Endothelial cell of umbilical vein (primary cell): ENCODE results near the gene SHISA8. TPM values are rescaled to one million over a fixed set of nuclear protein-coding genes. Genes with fewer than 3 reads are reported as not detected.

Experiments used
- BruUV-seq: library from RNA; stranded (reverse); fragments of 400-500 nt; replicated peaks from 2 replicates; lab custom pipeline; 2021; lab: Mats Ljungman, UMichigan
- CTCF ChIA-PET: fragments of 300-600, 350-600 bp; sonication (Branson Sonifier 250); formaldehyde crosslinking; loops from one replicate; lab custom pipeline; 2021; ENCODE audit warnings: antibody characterized with exemption, inconsistent platforms; lab: Charles Lee
- POLR2A ChIA-PET: fragments of 300-600, 350-600 bp; sonication (Branson Sonifier 250); formaldehyde crosslinking; loops from one replicate; lab custom pipeline; 2021; ENCODE audit warnings: antibody characterized with exemption, inconsistent platforms; lab: Charles Lee
- DNase-seq: peaks from one replicate; pipeline ENCODE4 v3.0.0-alpha.2; 2011; ENCODE audit warnings: low read depth, low spot score
- FAIRE-seq: peaks from 2 replicates; lab custom pipeline; 2011; peaks lifted over from hg19 to GRCh38; lab: Jason Lieb, UNC
- H2AFZ ChIP-seq: 2 replicates; pipeline ENCODE4 v1.6.0; 2012; ENCODE audit warnings: low read depth, low read length, control low read depth, inconsistent platforms
- H3K27ac ChIP-seq: 2 replicates; pipeline ENCODE4 v1.5.1; 2011; ENCODE audit warnings: low read depth, mild to moderate bottlenecking, control low read depth, low read length, moderate library complexity; ENCODE audit not compliant: insufficient read depth
- H3K27me3 ChIP-seq, 2 experiments: 2 replicates each; pipeline versions ENCODE4 v1.6.0 to v1.6.1; 2011; ENCODE audit warnings: low read length in 2 of 2, mixed read lengths in 1 of 2; ENCODE audit not compliant: control insufficient read depth in 2 of 2, insufficient read depth in 2 of 2
- H3K36me3 ChIP-seq, 2 experiments: 2 replicates in 1 of 2; 3 replicates in 1 of 2; pipeline ENCODE4 v1.5.1; 2011; ENCODE audit warnings: low read length in 2 of 2, mild to moderate bottlenecking in 1 of 2, moderate library complexity in 1 of 2; ENCODE audit not compliant: control insufficient read depth in 2 of 2, insufficient read depth in 2 of 2; ENCODE audit errors: extremely low read depth in 1 of 2
- H3K4me1 ChIP-seq: 3 replicates; pipeline ENCODE4 v1.5.1; 2011; ENCODE audit warnings: mild to moderate bottlenecking, low read length; ENCODE audit not compliant: control insufficient read depth, insufficient read depth; ENCODE audit errors: extremely low read depth
- H3K4me2 ChIP-seq: 2 replicates; pipeline ENCODE4 v1.6.1; 2011; ENCODE audit warnings: low read length, control low read depth, mixed read lengths; ENCODE audit not compliant: insufficient read depth
- H3K4me3 ChIP-seq, 3 experiments: fragments of 200-600 bp in 1 of 3; sonication (generic), shearing (Covaris generic) in 1 of 3; replicated peaks in 1 of 3; 2 replicates each; pipeline ENCODE4 v1.5.1; 2011 to 2016; ENCODE audit warnings: control low read depth in 3 of 3, low read length in 3 of 3, mild to moderate bottlenecking in 2 of 3, inconsistent platforms in 1 of 3, low read depth in 1 of 3, moderate library complexity in 1 of 3; ENCODE audit not compliant: insufficient read depth in 1 of 3
- H3K79me2 ChIP-seq: 2 replicates; pipeline ENCODE4 v1.6.0; 2012; ENCODE audit warnings: low read length, inconsistent platforms; ENCODE audit not compliant: control insufficient read depth, insufficient read depth
- H3K9ac ChIP-seq: replicated peaks from 2 replicates; pipeline ENCODE3; 2011; ENCODE audit warnings: low read length, control low read depth; ENCODE audit not compliant: insufficient read depth; ENCODE audit errors: extremely low read depth
- H3K9me1 ChIP-seq: replicated peaks from 3 replicates; pipeline ENCODE4 v1.6.0; 2011; ENCODE audit warnings: mild to moderate bottlenecking, low read length; ENCODE audit not compliant: control insufficient read depth, insufficient read depth; ENCODE audit errors: extremely low read depth
- H3K9me3 ChIP-seq: replicated peaks from 2 replicates; pipeline ENCODE4 v1.5.1; 2012; ENCODE audit warnings: low read length, inconsistent platforms; ENCODE audit not compliant: control insufficient read depth, insufficient read depth
- H4K20me1 ChIP-seq: replicated peaks from 2 replicates; pipeline ENCODE3; 2011; ENCODE audit warnings: mild to moderate bottlenecking, low read length; ENCODE audit not compliant: control insufficient read depth, insufficient read depth; ENCODE audit errors: extremely low read depth
- EZH2 ChIP-seq: IDR thresholded peaks from 2 replicates; pipeline ENCODE4 v1.6.1; 2012; ENCODE audit warnings: borderline replicate concordance, low read depth, mild to moderate bottlenecking, moderate library complexity, low read length, inconsistent platforms; ENCODE audit not compliant: severe bottlenecking
- FOS ChIP-seq: IDR thresholded peaks from 2 replicates; pipeline ENCODE4 v1.6.1; 2011; ENCODE audit warnings: mild to moderate bottlenecking, low read length, moderate library complexity, borderline replicate concordance; ENCODE audit not compliant: insufficient read depth
- GATA2 ChIP-seq: IDR thresholded peaks from 2 replicates; pipeline ENCODE4 v1.7.0; 2011; ENCODE audit warnings: low read depth, mild to moderate bottlenecking, moderate library complexity, mixed read lengths, low read length; ENCODE audit not compliant: insufficient read length, insufficient read depth
- MYC ChIP-seq: IDR thresholded peaks from one replicate; pipeline ENCODE4 v1.6.1; 2011; ENCODE audit warnings: mild to moderate bottlenecking, low read depth, low read length
- POLR2A ChIP-seq: IDR thresholded peaks from 2 replicates; pipeline ENCODE4 v1.6.1; 2012; ENCODE audit warnings: low read depth, mild to moderate bottlenecking, control low read depth, low read length
- POLR2AphosphoS5 ChIP-seq: IDR thresholded peaks from 2 replicates; pipeline ENCODE4 v1.6.1; 2012; ENCODE audit warnings: low read depth, mild to moderate bottlenecking, control low read depth, low read length, moderate library complexity; ENCODE audit not compliant: insufficient read depth
- dilution Hi-C: fragments of 300-500 bp; cut with MboI; formaldehyde crosslinking; loops from one replicate; pipeline ENCODE4 v1.15.0; 2019; ENCODE audit warnings: low sequenced_read_pairs; ENCODE audit not compliant: extremely low pct_ligation_motif_present
- intact Hi-C: fragments of 100-400 bp; cut with micrococcal nuclease; formaldehyde crosslinking; loops from one replicate; pipeline ENCODE4 v1.10.0; 2022
- polyA plus RNA-seq, 4 experiments: library from polyadenylated mRNA; depleted of rRNA in 3 of 4; stranded (reverse) in 3 of 4; unstranded in 1 of 4; fragments of >200 nt; gene quantifications; 2 replicates each; pipeline versions ENCODE4 v1.2.1 to v1.2.3, GENCODE V29; 2011 to 2012; ENCODE audit warnings: missing spikeins in 1 of 4
- total RNA-seq: library from RNA; stranded (reverse); gene quantifications from 2 replicates; pipeline ENCODE4 v1.2.3, GENCODE V29; 2021
- TF ChIP-seq, protein P1 (sequence below): IDR thresholded peaks from 2 replicates; pipeline ENCODE4 v1.6.1; 2011; ENCODE audit not compliant: insufficient read depth, insufficient read length
- TF ChIP-seq, protein P2 (sequence below), 2 donors: IDR thresholded peaks; 1 replicate in 1 of 2; 2 replicates in 1 of 2; pipeline ENCODE4 v1.5.1; 2011; ENCODE audit warnings: low read length in 2 of 2, mild to moderate bottlenecking in 2 of 2, moderate library complexity in 2 of 2, control low read depth in 1 of 2, inconsistent platforms in 1 of 2, low read depth in 1 of 2; ENCODE audit not compliant: insufficient read depth in 1 of 2; ENCODE audit errors: extremely low read depth in 1 of 2

The SHISA8 gene
- total and polyA plus RNA-seq, 2 donors (not counting 3 experiments of a cell fraction or from before 2014, with no cell fraction given), result not detected

DNA sequence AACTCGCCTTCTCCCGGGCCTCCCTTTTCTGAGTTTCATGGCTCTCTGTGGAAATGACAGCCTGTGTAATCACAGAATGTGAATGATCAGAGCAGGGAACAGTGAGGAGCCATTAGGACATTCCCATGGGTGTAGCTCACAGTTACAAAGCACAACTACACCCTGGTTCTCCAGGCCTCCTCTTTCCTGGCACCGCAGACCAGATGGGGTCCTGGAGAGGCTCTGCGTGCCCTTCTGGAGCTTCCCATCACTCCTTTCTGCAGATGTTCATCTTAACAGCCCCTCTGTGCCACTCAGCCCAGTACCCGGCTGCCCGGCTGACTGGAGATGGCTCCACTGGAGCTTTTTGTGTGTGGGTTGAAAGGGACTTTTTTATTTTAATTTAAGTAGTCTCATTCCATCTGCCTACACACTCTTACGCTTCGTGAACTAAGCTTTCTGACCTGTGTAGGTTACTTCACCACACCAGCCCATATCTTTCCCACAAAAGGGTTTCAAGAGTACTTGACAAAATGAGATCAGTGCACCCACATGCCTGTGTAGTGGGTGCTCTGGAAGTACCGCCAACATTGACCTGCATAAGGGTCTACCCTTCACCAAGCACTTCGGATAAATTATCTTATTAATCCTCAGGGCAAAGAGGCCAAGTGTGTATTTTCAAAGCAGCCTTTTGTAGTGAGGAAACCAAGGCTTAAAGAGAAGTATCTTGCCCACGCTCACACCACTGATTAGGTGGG, 52.2 kb downstream of the SHISA8 start:
- ChIA-PET CTCF (interaction anchor here (0.6 to 2.5 kb wide), 8 partner anchors 30 to 196 kb away, joined by 3 to 12 read pairs (median 5); partner anchors contain the start of genes CCDC134 and SREBF2), POLR2A (no interaction called here)
- peaks cover 4% of the 10 kb centered on the region for H3K4me1 ChIP-seq
- no peak overlapping the region for H3K4me2 ChIP-seq
- H3K4me3 ChIP-seq, result no peak overlapping the region
- no TSS peak for BruUV-seq
- H2AFZ ChIP-seq, result no peak overlapping the region
- no peaks in the 10 kb centered on the region for H3K27me3 ChIP-seq
- TF ChIP-seq, protein P1, sequence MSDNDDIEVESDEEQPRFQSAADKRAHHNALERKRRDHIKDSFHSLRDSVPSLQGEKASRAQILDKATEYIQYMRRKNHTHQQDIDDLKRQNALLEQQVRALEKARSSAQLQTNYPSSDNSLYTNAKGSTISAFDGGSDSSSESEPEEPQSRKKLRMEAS, result no peak
- TF ChIP-seq EZH2, result no peak
- TF ChIP-seq, protein P2, sequence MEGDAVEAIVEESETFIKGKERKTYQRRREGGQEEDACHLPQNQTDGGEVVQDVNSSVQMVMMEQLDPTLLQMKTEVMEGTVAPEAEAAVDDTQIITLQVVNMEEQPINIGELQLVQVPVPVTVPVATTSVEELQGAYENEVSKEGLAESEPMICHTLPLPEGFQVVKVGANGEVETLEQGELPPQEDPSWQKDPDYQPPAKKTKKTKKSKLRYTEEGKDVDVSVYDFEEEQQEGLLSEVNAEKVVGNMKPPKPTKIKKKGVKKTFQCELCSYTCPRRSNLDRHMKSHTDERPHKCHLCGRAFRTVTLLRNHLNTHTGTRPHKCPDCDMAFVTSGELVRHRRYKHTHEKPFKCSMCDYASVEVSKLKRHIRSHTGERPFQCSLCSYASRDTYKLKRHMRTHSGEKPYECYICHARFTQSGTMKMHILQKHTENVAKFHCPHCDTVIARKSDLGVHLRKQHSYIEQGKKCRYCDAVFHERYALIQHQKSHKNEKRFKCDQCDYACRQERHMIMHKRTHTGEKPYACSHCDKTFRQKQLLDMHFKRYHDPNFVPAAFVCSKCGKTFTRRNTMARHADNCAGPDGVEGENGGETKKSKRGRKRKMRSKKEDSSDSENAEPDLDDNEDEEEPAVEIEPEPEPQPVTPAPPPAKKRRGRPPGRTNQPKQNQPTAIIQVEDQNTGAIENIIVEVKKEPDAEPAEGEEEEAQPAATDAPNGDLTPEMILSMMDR (IDR thresholded peaks at IDR 0.05; ENCODE audit: extremely low read depth in 1 of 2, insufficient read depth in 1 of 2, low read depth in 1 of 2, low read length in 2 of 2), result no peak
- TF ChIP-seq MYC, result no peak
- no peak for TF ChIP-seq POLR2AphosphoS5
- no peak for TF ChIP-seq GATA2
- TF ChIP-seq POLR2A, result no peak
- no peak for TF ChIP-seq FOS
- H3K36me3 ChIP-seq, result peaks cover 0 to 6% of the 10 kb centered on the region in 2 experiments
- H3K9ac ChIP-seq, result no peak overlapping the region
- no peak overlapping the region for H3K27ac ChIP-seq
- H4K20me1 ChIP-seq, result no peaks in the 10 kb centered on the region
- DNase-seq (no peak), FAIRE-seq (no peak)
- no peaks in the 10 kb centered on the region for H3K9me3 ChIP-seq
- dilution Hi-C loops, result no loop called here
- no peaks in the 10 kb centered on the region for H3K9me1 ChIP-seq
- H3K79me2 ChIP-seq, result peaks cover 78% of the 10 kb centered on the region
- intact Hi-C loops, result no loop called here
